ENCODE measurements around the gene RBFOX2.
"Not testable (repeated sequence)": the region's sequence is repeated elsewhere in the genome, so short reads cannot be mapped to it uniquely, and the experiment has no call there.

Gene RBFOX2

DNA sequence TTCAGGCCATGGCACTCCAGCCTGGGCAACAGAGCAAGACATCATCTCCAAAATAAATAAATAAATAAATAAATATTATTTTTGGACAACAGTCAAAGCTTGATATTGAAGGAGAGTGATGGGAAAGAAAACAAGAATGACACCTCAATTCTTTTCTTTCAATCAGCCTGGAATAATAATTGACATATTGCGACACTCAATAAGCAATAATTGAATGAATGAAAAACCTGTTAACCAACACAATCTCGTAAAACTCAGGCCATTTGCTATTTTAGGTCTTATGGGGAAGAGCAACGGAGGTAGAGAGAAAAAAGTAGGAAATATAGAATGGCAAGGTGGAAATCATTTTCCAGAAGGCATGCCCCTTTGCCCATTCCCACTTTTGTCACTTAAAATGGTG, 10.5 kb upstream of the RBFOX2 start:
- DNase-seq, result no peak

DNA sequence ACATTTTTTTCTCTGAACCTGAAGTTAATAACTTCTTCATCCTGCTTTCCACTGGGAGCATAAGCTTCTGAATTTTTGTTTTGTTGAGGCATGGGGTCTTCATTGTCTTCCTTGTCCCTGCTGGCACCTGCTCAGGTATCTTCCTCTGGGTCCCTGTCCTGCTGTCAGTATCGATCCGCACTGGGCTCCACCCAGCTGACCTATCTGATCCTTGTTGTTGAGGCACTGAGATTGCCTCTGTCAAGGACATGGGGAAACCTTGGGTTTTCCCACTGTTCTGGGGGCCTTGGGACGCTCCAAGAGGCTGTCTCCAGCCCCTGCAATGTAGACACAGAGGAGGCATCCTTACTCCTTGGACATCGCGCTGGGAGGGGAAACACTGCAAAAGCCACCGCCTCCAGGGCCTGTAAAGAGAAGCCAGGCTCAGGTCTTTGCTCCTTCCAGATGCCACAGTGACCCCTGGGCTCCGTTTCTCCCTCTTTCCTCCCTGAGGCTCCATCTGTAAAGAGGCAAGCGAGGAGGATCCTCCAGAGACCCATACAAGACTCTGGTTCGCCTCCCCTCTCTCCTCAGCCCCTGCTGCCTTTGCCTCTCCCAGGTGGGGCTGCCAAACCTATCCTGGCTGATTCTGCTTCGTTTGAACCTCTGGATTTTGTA, 8.6 kb upstream of the RBFOX2 start:
- no peak for DNase-seq

DNA sequence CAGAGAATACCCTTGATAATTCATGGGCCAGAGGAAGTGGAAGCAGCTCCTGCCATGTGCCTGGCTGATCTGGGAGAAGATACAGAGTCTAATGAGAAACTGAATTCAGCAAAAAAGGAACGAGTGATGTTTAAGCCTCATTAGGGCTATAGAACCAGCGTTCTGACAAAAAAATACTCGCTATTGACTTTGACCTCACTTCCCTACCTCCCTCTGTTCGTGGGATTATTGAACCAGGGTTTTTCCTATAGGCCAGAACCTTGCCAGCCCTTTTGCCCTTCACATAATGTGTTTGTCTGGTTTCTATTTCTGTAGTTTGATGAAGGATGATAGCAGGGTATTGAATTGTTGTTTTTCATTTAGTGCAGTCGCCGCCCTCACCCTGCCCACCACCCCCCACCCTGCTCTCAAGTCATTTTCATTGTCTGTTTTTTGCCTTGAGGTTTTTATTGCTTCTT, 7.6 kb upstream of the RBFOX2 start:
- no peak for DNase-seq

DNA sequence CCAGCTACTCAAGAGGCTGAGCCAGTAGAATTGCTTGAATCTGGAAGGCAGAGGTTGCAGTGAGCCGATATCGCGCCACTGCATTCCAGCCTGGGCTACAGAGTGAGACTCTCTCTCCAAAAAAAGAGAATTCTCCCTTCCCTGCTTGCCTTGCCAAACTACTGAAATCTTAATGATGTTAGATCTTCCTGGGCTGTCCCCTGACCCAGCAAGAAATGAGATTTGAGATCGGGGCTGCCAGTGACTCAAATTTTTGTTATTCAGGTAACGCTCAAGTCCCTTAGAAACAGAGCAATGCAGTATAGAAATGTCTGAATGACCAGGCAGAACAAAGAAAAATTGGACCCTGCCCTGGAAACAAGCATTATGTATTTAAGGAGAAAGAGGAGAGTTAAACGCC, 4.0 kb upstream of the RBFOX2 start:
- DNase-seq, result no peak

GRCh38 chr22:36029406-36029755, 757 bp upstream of the RBFOX2 start:
- no peak for DNase-seq

DNA sequence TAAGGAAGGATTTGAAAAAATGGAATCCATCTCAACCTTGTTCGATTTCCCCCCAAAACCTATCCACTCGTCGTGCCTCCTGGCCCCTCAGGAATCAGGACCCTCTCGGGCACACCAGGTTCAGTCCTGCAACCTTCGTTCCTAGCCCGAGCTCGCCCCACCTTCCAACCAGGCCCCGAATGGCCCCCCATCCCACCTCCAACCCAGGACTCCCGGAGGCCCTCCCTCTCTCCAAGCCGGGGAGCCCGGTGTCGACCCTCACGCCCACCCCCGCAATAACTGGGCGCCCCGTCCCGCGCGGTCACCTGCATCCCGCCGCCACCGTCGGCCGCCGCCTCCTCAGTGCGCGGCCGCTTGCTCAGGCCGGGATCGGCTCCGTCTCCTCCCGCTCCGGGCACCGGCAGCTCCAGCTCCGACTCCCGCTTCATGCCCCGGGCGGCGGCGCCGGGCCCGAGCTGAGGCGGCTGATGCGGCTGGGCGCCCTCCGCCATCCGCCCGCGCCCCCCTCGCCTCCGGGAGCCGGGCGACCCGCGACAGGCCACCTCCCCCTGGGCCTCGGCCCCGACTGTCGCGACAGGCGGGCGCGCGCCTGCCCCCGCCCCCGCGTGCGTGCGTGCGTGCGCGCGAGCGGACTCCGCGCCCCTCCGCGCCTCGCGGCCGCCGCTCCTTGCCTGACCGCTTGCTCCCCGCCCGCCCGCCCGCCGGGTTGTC, 534 bp downstream of the RBFOX2 start:
- DNase-seq, result peak; percentile 62

GRCh38 chr22:36027579-36027934, 1.1 kb downstream of the RBFOX2 start:
- peak; percentile 62 for DNase-seq

DNA sequence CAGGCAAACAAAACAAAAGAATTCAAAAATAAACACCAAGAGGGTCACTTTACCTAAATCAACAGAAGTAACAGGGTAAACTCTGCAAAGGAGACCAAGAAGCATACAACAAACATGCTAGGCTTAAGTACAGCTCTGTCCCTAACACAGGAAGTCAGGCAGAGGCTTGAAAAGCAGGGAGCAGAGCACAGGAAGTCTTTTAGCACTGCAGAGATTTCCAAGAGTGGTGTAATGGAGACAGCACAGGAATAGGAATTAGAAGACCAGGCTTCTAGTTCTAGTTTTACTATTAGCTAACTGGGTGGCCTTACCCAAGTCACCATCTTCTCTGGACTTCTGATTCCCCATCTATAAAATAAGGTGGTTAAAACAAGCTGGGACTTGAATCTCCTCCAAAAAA, 1.9 kb downstream of the RBFOX2 start:
- no peak for DNase-seq

DNA sequence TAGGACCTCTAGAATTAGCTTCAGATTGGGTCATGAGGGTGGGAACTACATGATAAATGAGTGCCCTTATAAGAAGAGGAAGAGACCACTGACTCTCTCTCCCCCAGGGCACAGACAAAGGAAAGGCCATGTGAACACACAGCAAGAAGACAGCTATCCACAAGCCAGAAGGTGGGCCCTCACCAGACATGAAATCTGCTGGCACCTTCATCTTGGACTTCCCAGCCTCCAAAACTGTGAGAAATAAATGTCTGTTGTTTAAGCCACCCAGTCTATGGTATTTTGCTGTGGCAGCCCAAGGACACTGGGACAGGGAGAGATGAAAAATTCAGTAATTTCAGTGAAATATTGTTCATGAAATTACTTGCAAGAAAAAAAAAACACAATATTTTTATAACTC, 5.9 kb downstream of the RBFOX2 start:
- no peak for DNase-seq

- no peak for DNase-seq
Observed at GRCh38 chr22:36022162-36022561, 6.5 kb downstream of the RBFOX2 start.

- DNase-seq, result peak; percentile 98
Observed at GRCh38 chr22:36021606-36022153, 6.9 kb downstream of the RBFOX2 start.

DNA sequence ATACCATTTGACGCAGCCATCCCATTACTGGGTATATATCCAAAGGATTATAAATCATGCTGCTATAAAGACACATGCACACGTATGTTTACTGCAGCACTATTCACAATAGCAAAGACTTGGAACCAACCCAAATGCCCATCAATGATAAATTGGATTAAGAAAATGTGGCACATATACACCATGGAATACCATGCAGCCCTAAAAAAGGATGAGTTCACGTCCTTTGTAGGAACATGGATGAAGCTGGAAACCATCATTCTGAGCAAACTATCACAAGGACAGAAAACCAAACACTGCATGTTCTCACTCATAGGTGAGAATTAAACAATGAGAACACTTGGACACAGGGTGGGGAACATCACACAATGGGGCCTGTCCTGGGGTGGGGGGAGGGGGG, 7.8 kb downstream of the RBFOX2 start:
- DNase-seq, result not testable (repeated sequence)

GRCh38 chr22:36017651-36018091, 11.0 kb downstream of the RBFOX2 start:
- peak; percentile 93 for DNase-seq

- no peak for DNase-seq
Observed at GRCh38 chr22:36016684-36017083, 11.9 kb downstream of the RBFOX2 start.

- DNase-seq, result no peak
Observed at GRCh38 chr22:36015811-36016529, 12.7 kb downstream of the RBFOX2 start.

GRCh38 chr22:36015155-36015810, 13.3 kb downstream of the RBFOX2 start:
- DNase-seq, result no peak

DNA sequence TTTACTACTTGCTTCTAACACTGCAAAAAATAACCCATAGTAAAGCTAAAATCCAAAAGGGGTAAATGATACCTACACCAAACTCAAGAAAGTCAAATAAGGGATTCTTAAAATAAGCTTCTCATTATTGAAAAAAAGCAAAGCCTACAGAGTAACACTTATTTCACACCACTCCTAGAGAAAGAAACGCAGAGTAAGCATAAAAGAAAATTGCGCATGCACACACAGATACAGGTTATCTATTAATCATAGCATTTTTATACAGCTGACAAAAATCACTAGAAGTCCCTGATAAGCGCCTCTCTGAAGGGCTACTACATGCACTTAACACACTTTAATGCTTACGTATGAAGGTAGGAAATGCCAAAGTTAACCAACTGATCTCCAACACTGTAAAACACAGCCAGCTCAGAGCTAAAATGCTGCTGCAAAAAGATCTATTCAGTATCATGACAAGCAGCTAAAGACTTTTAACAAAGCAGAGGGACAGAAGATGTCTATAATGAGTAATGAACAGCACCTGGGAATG, 14.0 kb downstream of the RBFOX2 start:
- no peak for DNase-seq

GRCh38 chr22:36012332-36012731, 16.3 kb downstream of the RBFOX2 start:
- no peak for DNase-seq

DNA sequence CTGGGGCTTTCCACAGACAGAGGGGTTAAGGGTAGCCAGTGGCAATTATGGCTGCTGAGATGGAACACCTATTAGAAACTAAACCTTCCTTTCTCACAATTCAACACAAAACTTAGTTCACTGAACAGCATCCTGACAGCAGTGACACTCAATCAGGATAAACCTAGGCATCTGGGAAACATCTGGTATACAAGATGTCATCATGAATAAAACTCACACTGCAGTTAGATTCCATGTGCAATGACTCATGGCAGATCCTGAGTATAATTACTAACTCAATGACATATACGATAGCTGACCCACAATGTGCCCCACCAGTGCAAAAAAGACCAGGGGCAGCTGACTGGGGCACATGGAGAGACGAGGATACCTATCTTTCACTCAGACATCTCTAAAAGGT, 17.7 kb downstream of the RBFOX2 start:
- DNase-seq, result peak; percentile 70

- peak; percentile 98 for DNase-seq
Observed at GRCh38 chr22:36010090-36010489, 18.5 kb downstream of the RBFOX2 start.

DNA sequence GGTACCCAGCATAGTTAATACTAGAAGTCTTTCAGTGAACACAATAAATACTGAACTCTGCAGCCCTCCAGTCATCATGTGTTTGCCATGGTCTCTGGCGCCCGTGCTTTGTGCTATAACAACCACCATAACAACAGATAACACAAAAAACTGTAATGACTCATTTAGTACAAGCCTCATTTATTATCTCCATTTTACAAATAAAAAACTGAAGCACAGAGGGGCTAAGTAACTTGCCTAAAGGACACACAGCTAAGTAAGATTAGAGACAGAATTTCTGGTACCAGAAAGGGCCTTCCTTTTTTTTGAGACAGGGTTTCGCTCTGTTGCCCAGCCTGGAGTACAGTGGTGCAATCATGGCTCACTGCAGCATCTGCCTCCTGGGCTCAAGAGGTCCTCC, 19.5 kb downstream of the RBFOX2 start:
- DNase-seq, result peak; percentile 85

DNA sequence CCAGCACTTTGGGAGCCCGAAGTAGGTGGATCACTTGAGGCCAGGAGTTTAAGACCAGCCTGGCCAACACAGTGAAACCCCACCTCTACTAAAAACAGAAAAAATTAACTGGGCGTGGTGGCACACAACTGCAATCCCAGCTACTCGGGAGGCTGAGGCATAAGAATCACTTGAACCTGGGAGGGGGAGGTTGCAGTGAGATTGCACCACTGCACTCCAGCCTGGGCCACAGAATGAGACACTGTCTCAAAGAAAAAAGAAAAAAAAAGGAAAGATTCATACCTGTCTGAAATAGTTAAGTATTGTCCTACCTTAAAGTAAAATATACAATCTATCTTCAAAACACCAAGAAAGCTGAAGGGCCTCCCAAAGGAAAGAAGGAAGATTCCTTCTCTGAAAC, 20.1 kb downstream of the RBFOX2 start:
- DNase-seq, result no peak

DNA sequence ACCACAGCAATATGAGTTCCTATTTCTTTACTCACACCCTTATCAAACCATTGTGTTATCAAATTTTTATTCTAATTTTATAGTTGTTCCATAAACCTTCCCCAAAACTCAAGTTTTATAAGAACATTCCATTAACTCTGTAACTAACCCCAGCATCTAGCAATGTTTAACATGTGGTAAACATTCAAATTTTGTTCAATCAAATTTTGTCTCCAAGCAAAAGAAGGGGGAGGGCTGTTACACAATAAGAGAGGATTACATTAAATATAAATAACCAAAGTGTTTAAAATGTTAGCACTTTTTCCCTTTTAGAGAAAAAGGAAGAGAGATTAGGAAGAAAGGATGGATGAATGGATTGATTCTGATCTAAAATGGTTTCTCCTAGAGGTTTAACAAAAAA, 20.5 kb downstream of the RBFOX2 start:
- no peak for DNase-seq
